GM21515 (cell line): Measurements from ENCODE around the gene SCN8A.

ENCODE experiments used
- ATAC-seq: cut with Tn5 transposase; IDR thresholded peaks from one replicate; pipeline ENCODE4 v1.9.1; 2021; ENCODE audit not compliant: unreplicated experiment

SCN8A gene

DNA sequence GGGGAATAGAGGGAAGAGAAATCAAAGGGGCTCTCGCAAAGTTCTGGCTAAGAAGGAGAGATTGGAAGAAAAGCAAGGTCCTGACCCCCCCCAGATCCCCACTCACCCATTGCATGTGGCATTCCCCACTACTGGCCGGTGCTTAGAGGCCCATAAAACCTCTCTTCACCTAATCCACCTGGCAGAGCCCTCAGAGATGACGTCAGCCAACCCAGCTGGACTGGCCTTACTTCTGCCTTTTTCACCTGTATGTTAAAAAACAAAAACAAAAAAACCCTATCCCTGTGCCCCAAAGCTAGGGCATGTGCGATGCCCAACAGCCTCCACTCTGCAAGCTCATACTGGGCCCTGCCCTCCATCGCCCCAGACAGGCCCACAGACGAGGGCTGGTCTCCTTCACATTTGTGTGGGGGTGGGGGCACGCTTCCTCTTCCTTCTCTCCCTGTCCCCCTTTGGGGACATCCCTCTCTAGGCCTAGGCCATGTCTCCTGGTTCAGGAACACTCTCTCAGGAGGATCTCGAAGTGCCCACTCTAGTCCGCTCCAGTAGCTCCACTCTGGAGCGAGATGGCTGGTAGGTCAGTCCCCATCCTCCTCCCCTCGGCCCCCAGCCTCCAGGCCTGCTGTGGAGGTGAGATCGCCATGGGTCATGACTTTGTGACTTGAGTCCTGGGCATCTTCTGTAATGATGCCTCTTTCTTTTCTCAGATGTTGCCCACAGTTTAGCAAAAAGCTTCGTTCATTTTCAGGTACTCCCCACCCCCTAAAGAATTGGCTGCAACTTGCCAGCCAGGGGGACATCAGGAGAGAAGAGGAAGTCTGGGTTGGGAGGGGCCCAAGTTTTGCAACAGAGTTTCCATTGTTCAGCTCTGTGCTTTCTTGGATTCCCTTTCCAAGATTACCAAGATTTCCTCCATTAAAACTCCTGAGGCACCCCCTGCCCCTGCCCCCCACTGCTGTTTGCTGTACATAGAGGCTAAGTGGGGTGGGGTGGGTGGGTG lies 220.5 kb downstream of the SCN8A start:
- ATAC-seq, result no peak

DNA sequence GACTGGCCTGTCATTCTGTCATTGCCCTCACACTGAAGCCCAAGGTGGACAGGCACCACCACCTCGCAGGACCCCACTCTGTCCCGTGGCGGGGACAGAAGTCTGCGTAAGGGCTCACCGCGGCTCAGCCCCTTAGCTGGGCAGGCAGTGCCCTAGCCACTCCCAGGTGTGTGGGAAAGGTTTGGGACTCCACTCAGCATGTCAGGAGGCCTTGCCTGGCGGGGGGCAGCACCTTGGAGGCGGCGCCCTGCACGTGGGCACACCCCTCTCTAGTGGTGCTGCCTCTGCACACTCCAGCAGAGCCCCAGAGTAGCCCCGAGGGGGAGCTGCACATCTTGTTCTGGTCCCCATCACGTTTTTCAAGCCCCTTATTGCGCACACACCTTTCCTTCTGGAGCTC lies 221.8 kb downstream of the SCN8A start:
- ATAC-seq, result no peak

GRCh38 chr12:51813931-51814310 lies 222.9 kb downstream of the SCN8A start:
- no peak for ATAC-seq

- no peak for ATAC-seq
These were observed 223.5 kb downstream of the SCN8A start for GRCh38 chr12:51814311-51815088.

DNA sequence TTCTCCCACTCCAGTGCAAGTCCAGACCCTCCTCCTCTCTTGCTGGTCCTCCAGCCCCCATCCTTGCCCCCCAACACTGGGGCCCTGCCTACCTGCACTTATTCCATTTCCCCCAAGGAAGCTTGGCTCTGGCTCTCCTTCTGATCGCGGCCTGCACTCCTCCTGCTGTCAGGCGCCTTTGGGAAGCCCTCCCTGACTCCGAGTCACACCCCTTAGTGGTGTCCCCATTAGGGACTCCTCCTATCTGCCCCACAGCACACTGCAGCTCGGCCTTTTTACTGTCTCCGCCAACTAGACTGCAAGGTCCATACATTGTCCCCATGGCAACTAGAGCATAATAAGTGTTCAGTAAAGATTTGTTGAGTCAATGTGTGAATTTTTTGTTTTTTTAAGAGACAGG lies 224.5 kb downstream of the SCN8A start:
- no peak for ATAC-seq

DNA sequence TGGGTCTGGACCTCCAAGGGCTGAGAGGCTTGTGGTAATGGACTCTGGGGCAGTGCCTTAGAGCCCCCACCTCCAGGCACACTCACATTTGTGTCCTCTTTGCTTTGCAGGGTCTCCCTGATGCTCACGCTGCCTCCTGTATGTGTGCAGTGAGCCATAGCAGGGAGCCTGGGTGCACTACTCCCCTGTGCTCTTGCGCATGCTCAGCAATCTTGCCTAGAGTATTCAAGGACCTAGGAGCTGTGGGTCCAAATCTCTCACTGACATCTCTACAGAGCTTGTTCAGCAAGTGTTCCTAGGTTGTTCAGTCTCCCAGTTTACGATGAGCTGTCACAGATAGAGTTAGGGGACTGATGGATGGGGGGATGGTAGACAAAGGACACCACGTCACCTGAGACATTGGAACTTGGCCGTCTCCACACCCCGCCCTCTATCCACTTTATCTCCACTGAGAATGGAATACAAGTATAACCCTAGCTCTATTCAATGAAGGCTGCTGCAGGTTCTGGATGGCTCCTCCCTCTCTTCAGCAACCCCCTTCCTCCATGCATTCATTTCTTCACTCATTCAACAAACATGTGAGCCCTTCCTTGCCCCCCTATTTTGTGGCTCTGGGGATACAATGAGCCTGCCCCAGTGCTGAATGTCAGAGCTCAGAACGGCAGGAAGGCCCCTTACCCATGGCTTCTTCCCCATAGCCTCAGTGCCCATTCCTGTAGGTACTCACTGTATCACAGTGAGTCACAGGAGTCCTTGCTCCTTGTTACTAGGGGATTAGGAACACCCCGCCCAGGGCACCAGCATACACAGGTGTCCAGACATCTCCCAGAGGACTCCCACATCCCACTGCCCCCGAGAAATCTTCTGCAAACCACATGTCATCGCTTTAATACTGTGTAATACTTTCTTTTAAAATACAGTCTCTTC lies 226.3 kb downstream of the SCN8A start:
- no peak for ATAC-seq

DNA sequence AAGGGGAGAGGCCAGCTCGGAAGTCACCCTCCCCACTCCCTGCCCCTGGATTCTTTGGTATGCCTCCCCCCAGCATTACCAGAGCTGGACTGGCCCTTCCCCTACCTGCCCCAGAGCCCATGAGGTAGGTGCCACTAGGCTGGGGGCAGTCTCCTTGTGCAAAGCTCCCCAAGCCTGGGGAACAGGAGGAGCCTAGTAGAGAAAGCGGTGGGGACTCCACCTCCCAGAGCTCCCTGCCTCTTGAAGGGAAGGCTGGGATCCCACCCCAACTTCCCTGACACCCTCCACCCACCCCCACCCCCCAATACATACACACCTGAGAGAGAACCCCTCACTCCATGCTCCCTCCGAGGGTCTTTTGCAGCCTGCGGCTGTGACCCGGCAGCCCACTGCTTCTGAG lies 227.1 kb downstream of the SCN8A start:
- no peak for ATAC-seq

DNA sequence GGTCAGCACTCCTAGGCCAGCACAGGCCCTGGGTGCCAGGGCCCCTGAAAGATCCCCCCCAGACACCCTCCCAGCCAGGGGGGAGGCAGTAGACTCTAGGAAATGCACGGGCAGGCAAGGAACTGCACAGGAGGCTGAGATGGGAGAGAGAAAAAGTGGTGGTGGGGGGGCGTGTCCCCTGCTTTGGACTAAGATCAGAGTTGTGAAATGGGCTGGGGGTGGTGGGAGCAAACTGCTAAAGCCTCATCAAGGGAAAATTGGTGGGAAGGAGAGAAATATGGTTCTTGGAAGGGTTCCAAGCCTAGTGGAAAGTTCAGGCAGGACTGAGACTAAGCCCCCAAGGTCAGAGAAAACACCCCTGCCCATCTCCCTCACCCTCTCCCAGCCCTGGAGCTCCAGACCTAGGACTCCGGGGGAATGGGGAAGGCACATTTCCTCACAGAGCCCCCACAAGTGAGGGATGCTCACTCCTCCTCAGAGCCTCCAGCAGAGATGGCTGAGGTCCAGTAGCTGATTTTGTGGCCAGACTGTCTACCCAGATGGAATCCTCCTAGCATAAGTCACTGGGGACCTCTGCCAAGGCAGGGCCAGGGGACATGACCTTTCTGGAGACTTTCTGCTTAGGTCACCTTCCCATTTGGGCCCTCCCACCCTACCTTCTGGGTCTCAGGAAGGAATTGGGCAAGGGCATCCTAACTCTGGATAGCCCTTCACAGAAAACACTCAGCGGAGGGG lies 227.7 kb downstream of the SCN8A start:
- ATAC-seq, result no peak

DNA sequence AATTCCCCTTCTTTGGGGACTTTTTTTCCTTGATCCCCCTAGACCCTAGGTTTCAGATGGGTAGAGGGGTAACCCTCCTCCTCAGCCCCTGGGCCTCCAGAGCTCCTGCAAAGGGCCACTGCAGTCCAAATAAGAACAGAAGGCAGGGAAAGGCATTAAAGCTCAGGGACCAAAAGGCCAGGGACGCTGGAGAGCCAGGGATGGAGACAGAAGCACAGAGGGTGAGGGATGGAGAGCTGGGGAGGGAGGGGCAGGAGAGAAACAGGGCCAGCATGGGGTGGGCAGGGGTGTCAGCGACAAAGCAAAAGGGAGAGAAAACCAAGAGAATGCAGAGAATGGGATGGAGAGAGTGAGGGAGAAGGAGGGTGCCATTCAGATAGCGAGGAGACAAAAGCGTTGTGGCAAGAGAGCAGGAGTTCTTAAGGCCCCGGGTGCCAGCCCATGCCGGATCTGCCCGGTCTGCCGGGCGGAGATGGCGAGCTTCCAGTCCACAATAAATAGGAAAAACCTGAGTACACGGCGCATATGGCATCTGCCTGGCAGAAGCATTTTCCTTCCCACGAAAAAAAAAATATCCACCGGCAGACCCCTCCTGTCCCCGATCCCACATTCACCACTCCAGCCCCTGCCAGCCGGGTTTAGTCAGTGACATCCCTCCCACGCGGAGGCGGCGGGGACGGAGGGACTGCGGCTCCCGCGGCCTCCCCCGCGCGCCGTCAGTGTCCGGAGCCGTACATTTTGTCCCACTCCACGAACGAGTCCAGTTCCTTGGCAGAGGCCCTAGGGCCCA lies 228.9 kb downstream of the SCN8A start:
- no peak for ATAC-seq

- ATAC-seq, result no peak
These were observed 229.8 kb downstream of the SCN8A start for GRCh38 chr12:51820526-51821439.

GRCh38 chr12:51821440-51822260 lies 230.6 kb downstream of the SCN8A start:
- no peak for ATAC-seq

DNA sequence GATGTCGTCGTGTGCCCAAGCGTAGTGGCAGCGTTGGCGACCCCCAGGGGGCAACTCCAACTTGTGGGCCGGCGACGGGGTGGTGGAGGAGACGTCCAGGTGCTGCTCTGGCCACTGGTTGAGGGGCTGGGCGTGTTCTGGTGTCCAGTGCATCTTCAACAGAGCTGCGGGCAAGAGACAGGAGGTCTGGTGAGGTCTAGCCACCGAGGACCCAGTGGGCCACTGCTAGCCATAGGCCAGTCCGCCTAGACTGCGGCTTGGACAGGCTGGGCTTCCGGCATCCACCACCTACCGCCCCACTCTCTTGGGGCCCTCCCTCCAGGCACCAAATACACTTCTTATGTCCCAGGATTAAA lies 231.2 kb downstream of the SCN8A start:
- ATAC-seq, result no peak

- ATAC-seq, result no peak
These were observed 231.9 kb downstream of the SCN8A start for GRCh38 chr12:51822956-51823355.

- ATAC-seq, result no peak
These were observed 233.0 kb downstream of the SCN8A start for GRCh38 chr12:51823875-51824565.

DNA sequence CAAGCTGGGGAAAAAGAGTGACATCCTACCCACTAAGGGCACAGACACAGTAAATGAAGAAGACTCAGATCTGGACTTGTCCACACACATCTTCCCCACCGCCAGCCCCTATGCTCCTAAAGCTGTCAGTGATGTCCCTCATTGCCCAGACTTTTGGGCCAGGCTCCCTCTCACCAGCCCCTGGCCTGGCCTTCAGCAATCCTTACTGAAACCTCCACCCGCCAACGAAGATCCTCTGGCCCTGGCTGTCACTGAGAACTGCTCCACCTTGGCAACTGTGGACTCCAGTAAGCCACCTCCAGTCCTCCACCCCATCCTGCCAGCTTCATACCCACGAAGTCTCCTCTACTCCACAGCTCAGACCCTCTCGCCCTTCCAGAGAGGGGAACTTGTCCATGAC lies 234.2 kb downstream of the SCN8A start:
- ATAC-seq, result no peak

GRCh38 chr12:51826881-51827280 lies 235.8 kb downstream of the SCN8A start:
- ATAC-seq, result no peak
